SK-N-SH (cell line): ENCODE measurements around the gene AMY1C.

Experiments used
- CTCF ChIP-seq: fragments of 200-600 bp; sonication (generic); IDR thresholded peaks from 2 replicates; pipeline ENCODE4 v1.6.1; 2017; ENCODE audit warnings: antibody characterized with exemption, mild to moderate bottlenecking, moderate library complexity
- EP300 ChIP-seq, 2 experiments: IDR thresholded peaks; 2 replicates each; pipeline versions ENCODE4 v1.4.0 to v1.6.1; 2012; ENCODE audit warnings: borderline replicate concordance in 1 of 2, low read depth in 1 of 2, low read length in 1 of 2
- EZH2phosphoT487 ChIP-seq: fragments of 200-600 bp; sonication (generic); IDR thresholded peaks from 2 replicates; pipeline ENCODE4 v1.6.1; 2017; ENCODE audit warnings: low read depth, mixed run types, mild to moderate bottlenecking, antibody characterized with exemption, moderate library complexity, borderline replicate concordance
- GABPA ChIP-seq: IDR thresholded peaks from 2 replicates; pipeline ENCODE4 v1.4.0; 2012; ENCODE audit warnings: low read depth, mild to moderate bottlenecking
- NFIC ChIP-seq: IDR thresholded peaks from 2 replicates; pipeline ENCODE4 v1.4.0; 2012; ENCODE audit warnings: borderline replicate concordance
- SIN3A ChIP-seq: IDR thresholded peaks from 2 replicates; pipeline ENCODE4 v1.6.1; 2012; ENCODE audit warnings: low read depth, mild to moderate bottlenecking, low read length, moderate library complexity, borderline replicate concordance
- TEAD4 ChIP-seq: IDR thresholded peaks from 2 replicates; pipeline ENCODE4 v1.4.0; 2012; ENCODE audit warnings: mild to moderate bottlenecking, borderline replicate concordance; ENCODE audit not compliant: insufficient read depth
- YY1 ChIP-seq: IDR thresholded peaks from 2 replicates; pipeline ENCODE4 v1.4.0; 2012; ENCODE audit warnings: low read depth, mild to moderate bottlenecking

- TF ChIP-seq NFIC (no peak), EP300 (IDR thresholded peaks at IDR 0.05; ENCODE audit: borderline replicate concordance in 1 of 2, low read depth in 1 of 2, low read length in 1 of 2) (no peak), SIN3A (no peak), CTCF (no peak), TEAD4 (no peak), GABPA (no peak), YY1 (no peak), EZH2phosphoT487 (no peak)
These were observed 40.5 kb downstream of the AMY1C start for GRCh38 chr1:103790172-103790571.
